Hepatocyte (in vitro differentiated cells): ENCODE measurements around the gene TRIM37. TPM values are rescaled to one million over a fixed set of nuclear protein-coding genes. Genes with fewer than 3 reads are reported as not detected.

Experiments used
- DNase-seq: peaks from one replicate; pipeline ENCODE4 v3.0.0-alpha.2; 2016; ENCODE audit warnings: low spot score
- H2AFZ ChIP-seq: fragments of 200-600 bp; sonication (generic); 2 replicates; pipeline ENCODE4 v1.6.0; 2016; ENCODE audit warnings: antibody characterized with exemption, mild to moderate bottlenecking
- H3K27ac ChIP-seq: fragments of 200-600 bp; sonication (generic); 2 replicates; pipeline ENCODE4 v1.5.1; 2016; ENCODE audit warnings: mild to moderate bottlenecking
- H3K27me3 ChIP-seq: fragments of 200-600 bp; sonication (generic); 2 replicates; pipeline ENCODE4 v1.6.1; 2016
- H3K36me3 ChIP-seq: fragments of 200-600 bp; sonication (generic); replicated peaks from 2 replicates; pipeline ENCODE4 v1.5.1; 2016; ENCODE audit warnings: low read depth; ENCODE audit not compliant: insufficient read depth
- H3K4me1 ChIP-seq: fragments of 200-600 bp; sonication (generic); 2 replicates; pipeline ENCODE4 v1.5.1; 2016; ENCODE audit warnings: mild to moderate bottlenecking, moderate library complexity; ENCODE audit not compliant: insufficient read depth
- H3K4me2 ChIP-seq: fragments of 200-600 bp; sonication (generic); 2 replicates; pipeline ENCODE4 v1.6.0; 2016
- H3K4me3 ChIP-seq: fragments of 200-600 bp; sonication (generic); 2 replicates; pipeline ENCODE4 v1.5.1; 2016; ENCODE audit warnings: mild to moderate bottlenecking
- H3K79me2 ChIP-seq: fragments of 200-600 bp; sonication (generic); 2 replicates; pipeline ENCODE4 v1.6.0; 2017; ENCODE audit warnings: mild to moderate bottlenecking
- H3K9me2 ChIP-seq: fragments of 200-600 bp; sonication (generic); replicated peaks from 2 replicates; pipeline ENCODE4 v1.6.0; 2017; ENCODE audit warnings: mild to moderate bottlenecking; ENCODE audit not compliant: insufficient read depth
- H3K9me3 ChIP-seq: fragments of 200-600 bp; sonication (generic); 2 replicates; pipeline ENCODE4 v1.5.1; 2016; ENCODE audit warnings: low read depth, mild to moderate bottlenecking
- H4K20me1 ChIP-seq: fragments of 200-600 bp; sonication (generic); 2 replicates; pipeline ENCODE4 v1.6.0; 2016; ENCODE audit warnings: mild to moderate bottlenecking; ENCODE audit not compliant: insufficient read depth, poor library complexity, severe bottlenecking
- CTCF ChIP-seq: fragments of 200-600 bp; sonication (generic); IDR thresholded peaks from 2 replicates; pipeline ENCODE4 v1.5.1; 2016; ENCODE audit warnings: antibody characterized with exemption, mild to moderate bottlenecking; ENCODE audit not compliant: poor library complexity
- EZH2 ChIP-seq: fragments of 200-600 bp; sonication (generic); IDR thresholded peaks from 2 replicates; pipeline ENCODE4 v1.6.1; 2016; ENCODE audit warnings: antibody characterized with exemption, mild to moderate bottlenecking, borderline replicate concordance
- EZH2phosphoT487 ChIP-seq: fragments of 200-600 bp; sonication (generic); IDR thresholded peaks from one replicate; pipeline ENCODE4 v1.6.1; 2018; ENCODE audit warnings: antibody characterized with exemption, mild to moderate bottlenecking, low read depth, moderate library complexity; ENCODE audit not compliant: unreplicated experiment, severe bottlenecking
- WGBS: methylation state at CpG from one replicate; pipeline ENCODE4 v1.1.6; 2016; ENCODE audit warnings: low lambda C conversion rate; ENCODE audit errors: missing lambda C conversion rate; 5-methylcytosine and 5-hydroxymethylcytosine counted together
- polyA plus RNA-seq: library from polyadenylated mRNA; unstranded; fragments of >200 nt; fragmentation: Nextera tagmentation; extraction: Ambion mirVana; gene quantifications from 2 replicates; pipeline ENCODE4 v1.2.1, GENCODE V29; 2016
- total RNA-seq: library from RNA; depleted of rRNA; stranded (reverse); fragments of >200 nt; gene quantifications from 2 replicates; pipeline ENCODE4 v1.2.3, GENCODE V29; 2014

The TRIM37 gene
- total and polyA plus RNA-seq, 2 experiments from 2014 or later: 9.7 to 20.3 TPM

DNA sequence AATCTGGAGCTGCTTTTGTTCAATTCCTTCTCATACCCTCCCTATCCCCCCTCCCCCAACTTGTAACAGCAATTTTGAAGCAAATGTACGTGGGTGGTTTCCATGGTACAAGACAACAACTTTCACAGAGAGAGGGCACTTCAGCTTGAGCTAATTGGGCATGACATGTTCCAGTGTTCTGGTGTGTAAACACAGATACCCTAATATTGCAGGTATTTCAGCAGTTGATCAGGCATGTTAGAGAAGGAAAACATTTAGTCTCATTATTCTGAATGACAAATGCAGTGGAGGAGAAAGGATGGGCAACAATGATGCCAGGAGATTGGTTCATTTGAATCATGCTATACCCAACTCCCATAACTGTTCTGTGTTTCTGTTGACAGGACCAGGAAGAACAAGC is 137.5 kb downstream of the TRIM37 start:
- Histone ChIP-seq H3K4me2 (no peak overlapping the region), H3K4me3 (no peak overlapping the region), H4K20me1 (no peaks in the 10 kb centered on the region), H3K36me3 (no peaks in the 10 kb centered on the region), H3K27me3 (no peaks in the 10 kb centered on the region), H3K9me3 (no peaks in the 10 kb centered on the region), H2AFZ (no peak overlapping the region), H3K4me1 (no peaks in the 10 kb centered on the region), H3K9me2 (no peaks in the 10 kb centered on the region), H3K27ac (no peak overlapping the region), H3K79me2 (no peaks in the 10 kb centered on the region)
- no peak for DNase-seq
- TF ChIP-seq EZH2: no peak
- TF ChIP-seq CTCF: no peak
- TF ChIP-seq EZH2phosphoT487: no peak
- WGBS: 45% methylated on average over 1 of the region's 1 CpG

DNA sequence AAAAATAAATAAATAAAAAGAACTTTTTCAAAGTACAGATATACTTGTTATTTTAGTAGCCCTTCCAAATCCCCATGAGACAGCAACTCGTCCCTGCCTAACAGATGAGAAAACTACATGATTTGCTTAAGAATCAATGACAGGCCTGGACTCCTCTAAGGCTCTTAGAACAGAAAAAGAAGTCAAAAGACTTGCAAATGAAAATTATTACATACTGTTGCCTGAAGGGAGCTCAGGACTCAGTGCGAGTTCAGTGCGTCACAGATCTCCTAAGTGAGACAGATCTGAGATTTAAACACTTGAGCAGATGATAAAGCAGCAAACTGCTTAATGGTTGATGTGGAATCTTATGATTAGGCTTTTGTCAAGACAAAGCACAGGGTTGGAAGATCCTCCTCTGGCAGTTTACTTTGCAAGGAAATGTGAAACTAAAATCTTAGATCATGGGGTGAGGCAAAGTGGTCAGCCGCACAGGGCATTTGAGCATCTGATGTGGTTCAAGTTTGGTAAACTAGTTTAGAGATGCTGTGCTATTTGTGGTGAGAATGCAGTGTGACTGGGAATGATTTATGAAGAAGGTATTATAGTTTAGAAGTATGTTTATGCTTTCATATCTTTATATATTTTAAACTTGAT is 138.1 kb downstream of the TRIM37 start:
- H3K4me2 ChIP-seq: no peak overlapping the region
- DNase-seq: no peak

GRCh38 chr17:58966208-58966607 is 140.5 kb downstream of the TRIM37 start:
- no peak overlapping the region for H3K4me3 ChIP-seq
- no peaks in the 10 kb centered on the region for H4K20me1 ChIP-seq
- H3K27me3 ChIP-seq: no peaks in the 10 kb centered on the region
- no peak overlapping the region for H3K27ac ChIP-seq
- no peaks in the 10 kb centered on the region for H3K4me1 ChIP-seq
- H3K9me2 ChIP-seq: no peaks in the 10 kb centered on the region
- 97% methylated on average over 3 of the region's 3 CpGs for WGBS
- H3K79me2 ChIP-seq: no peaks in the 10 kb centered on the region
- H3K36me3 ChIP-seq: no peaks in the 10 kb centered on the region
- H3K9me3 ChIP-seq: no peaks in the 10 kb centered on the region
- H3K4me2 ChIP-seq: no peak overlapping the region
- H2AFZ ChIP-seq: no peak overlapping the region
- TF ChIP-seq CTCF (no peak), EZH2 (no peak), EZH2phosphoT487 (no peak)
- no peak for DNase-seq

More for the DNA sequence above, 138.1 kb downstream of the TRIM37 start:
- H3K9me2 ChIP-seq: no peaks in the 10 kb centered on the region
- H3K79me2 ChIP-seq: no peaks in the 10 kb centered on the region
- H3K4me3 ChIP-seq: no peak overlapping the region
- no peaks in the 10 kb centered on the region for H4K20me1 ChIP-seq
- no peaks in the 10 kb centered on the region for H3K4me1 ChIP-seq
- no peaks in the 10 kb centered on the region for H3K27me3 ChIP-seq
- TF ChIP-seq EZH2 (no peak), CTCF (no peak), EZH2phosphoT487 (no peak)
- H3K9me3 ChIP-seq: no peaks in the 10 kb centered on the region
- H3K36me3 ChIP-seq: no peaks in the 10 kb centered on the region
- WGBS: 82% methylated on average over 4 of the region's 4 CpGs
- no peak overlapping the region for H3K27ac ChIP-seq
- no peak overlapping the region for H2AFZ ChIP-seq
